ENCODE data around the gene SAMD9.
"Not testable (repeated sequence)": the region's sequence is repeated elsewhere in the genome, so short reads cannot be mapped to it uniquely, and the experiment has no call there.

The SAMD9 gene

DNA sequence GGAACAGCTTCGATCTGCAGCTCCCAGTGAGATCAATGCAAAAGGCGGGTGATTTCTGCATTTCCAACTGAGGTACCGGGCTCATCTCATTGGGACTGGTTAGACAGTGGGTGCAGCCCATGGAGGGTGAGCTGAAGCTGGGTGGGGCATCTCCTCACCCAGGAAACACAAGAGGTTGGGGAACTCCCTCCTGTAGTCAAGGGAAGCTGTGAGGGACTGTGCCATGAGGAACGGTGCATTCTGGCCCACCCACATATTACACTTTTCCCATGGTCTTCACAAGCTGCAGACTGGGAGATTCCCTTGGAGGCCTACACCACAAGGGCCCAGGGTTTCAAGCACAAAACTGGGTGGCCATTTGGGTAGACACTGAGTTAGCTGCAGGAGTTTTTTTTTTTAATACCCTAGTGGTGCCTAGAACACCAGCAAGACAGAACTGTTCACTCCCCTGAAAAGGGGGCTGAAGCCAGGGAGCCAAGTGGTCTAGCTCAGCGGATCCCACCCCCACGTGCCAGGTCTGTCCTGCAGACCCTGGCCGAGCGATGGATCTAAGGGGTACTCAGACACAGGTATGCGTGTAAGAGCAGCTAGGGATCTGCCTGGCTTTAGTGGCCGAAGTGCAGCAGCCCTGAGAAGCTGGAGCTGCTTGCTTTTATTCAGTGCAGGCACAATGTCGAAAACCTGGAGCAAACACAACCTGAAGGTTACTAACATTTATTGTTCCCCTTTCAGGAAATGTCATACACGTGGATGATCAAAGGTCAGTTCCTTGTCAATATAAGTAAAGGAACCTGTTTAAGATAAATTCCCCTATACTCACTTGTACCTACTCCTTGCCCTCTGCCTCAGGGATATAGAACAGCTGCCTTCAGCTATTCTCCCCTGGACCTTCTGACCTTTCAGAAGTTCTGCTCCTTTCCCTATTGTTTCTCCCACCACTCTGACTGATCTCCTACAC lies 3.1 kb upstream of the SAMD9 start:
- no peak for DNase-seq (ENCODE audit: low read depth in 2 of 2)

- DNase-seq (ENCODE audit: low read depth in 2 of 2): no peak
Observed at GRCh38 chr7:93119191-93119905, 1.6 kb upstream of the SAMD9 start.

DNA sequence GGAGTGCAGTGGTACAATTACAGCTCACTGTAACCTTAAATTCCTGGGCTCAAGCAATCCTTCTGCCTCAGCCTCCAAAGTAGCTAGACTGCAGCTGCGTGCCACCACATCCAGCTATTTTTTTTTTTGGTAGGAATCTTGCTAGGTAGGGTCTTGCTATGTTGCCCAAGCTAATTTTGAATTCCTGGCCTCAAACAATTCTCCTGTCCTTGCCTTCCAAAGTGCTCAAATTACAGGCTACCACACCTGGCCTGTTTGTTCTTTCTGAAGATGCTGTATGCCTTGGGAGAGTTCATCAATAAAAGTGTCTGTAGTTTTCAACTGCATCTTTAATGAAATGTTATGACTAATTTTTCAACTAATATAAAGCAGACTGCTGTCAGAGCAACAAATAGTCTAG lies 452 bp downstream of the SAMD9 start:
- no peak for DNase-seq (ENCODE audit: low read depth in 2 of 2)

DNA sequence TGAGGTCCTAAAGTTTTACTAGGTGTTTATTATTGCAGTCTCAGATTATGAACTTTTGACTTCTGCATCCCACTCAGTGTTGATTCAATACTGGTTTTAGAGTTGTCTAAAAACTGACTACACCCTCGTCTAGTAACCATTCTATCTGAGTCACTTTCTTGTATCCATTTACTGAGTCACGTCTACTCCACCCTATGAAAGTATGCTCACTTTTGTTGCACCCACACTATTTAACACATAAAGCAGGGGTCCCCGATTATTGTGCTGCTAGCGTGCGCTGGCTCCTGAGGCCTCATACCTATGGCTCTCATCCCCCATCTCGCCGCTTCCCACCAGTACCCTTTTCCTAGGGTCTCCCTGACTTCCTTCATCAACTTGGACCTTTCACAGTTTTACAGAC lies 2.0 kb downstream of the SAMD9 start:
- no peak for DNase-seq (ENCODE audit: low read depth in 2 of 2)

DNA sequence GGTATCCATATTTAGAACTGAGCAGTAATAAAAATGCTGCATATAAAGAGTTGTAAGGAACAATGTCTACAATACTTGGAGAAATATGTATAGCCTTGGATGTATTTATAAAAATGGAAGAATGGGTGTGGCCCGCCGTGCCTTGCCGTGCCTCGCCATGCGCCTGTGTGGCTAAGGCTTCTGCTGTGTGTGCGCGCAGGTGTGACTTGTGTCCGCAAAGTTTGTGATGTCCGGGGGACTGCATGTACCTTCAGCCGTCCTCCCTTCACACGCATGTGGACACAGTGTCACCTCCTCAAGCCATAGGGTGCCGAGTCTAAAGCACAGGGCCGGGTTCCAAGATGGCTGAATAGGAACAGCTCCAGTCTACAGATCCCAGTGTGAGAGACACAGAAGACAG lies 9.8 kb downstream of the SAMD9 start:
- no peak for DNase-seq (ENCODE audit: low read depth in 2 of 2)

DNA sequence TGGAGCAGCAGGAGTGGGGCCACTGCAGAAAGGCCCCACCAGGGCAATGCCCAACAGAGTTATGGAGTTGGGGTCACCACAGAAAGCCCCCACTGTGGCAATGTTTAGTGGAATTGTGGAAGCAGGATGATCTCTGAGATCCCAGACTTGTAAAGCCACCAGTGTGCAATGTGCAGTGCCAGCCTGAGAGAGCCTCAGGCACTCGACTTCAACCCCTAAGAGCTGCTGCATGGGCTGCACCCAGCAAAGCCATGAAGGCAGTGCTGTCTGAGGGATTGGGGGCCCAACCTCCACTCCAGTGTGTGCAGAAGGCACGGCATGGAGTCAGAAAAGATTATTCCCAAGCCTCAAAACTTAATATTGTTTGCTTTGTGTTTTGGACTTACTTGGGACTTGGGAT lies 20.4 kb downstream of the SAMD9 start:
- DNase-seq (ENCODE audit: low read depth in 2 of 2): no peak

DNA sequence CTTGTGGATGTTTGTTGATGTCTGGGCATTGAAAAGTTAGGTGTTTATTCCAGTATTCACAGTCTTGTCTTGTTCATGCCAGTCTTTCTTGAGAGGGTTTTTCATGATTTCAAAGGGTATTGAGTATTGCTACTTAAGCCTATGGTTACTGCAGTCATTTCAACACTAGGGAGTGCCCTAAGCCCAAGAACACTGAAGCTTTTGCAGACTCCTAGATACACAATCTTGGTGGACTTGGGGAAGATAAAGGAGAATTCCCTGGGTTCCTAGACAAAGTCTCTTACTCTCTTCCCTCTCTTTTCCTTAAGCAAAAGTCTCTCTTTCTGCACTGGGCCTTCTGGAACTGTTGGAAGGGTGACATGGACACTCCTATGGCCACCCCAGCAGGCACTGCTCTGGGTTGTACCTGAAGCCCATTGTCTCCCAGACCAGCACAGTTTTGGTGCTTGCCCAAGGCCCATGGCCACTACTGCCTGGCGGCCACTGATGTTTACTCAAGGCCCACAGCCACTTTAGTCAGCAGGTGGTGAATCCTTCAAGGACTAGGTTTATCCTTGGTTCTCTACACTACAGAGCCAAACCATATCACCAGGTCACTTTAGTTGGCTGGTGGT lies 24.9 kb downstream of the SAMD9 start:
- DNase-seq (ENCODE audit: low read depth in 2 of 2): no peak

DNA sequence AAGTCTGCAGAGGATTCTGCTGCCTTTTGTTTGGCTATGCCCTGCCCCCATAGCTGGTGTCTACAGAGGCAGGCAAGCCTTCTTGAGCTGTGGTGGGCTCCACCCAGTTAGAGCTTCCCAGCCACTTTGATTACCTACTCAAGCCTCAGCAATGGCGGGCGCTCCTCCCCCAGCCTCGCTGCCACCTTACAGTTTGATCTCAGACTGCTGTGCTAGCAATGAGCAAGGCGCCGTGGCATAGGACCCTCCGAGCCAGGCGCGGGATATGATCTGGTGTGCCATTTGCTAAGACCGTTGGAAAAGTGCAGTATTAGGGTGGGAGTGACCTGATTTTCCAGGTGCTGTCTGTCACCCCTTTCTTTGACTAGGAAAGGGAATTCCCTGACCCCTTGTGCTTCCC lies 44.4 kb downstream of the SAMD9 start:
- DNase-seq (ENCODE audit: low read depth in 2 of 2): not testable (repeated sequence)

DNA sequence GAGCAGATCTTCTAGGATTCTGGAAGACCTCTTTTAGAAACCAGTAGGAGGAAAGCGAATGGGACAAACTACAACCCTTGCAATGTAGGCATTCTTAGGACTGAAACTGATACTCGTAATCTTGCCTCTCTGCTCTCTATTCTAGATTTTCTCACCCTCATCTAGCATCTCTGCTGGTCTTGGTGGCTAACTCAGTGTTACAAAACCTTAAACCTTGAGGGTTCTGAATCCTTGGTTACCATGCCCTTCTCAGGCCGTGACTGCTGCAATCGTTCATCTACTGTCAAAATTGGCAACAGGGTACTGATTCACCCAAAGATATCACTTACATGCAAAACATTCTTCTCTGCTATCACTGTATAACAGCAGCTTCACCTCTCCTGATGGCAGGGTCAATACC lies 55.2 kb downstream of the SAMD9 start:
- DNase-seq (ENCODE audit: low read depth in 2 of 2): no peak

GRCh38 chr7:93060865-93061264 lies 56.9 kb downstream of the SAMD9 start:
- DNase-seq (ENCODE audit: low read depth in 2 of 2): no peak

DNA sequence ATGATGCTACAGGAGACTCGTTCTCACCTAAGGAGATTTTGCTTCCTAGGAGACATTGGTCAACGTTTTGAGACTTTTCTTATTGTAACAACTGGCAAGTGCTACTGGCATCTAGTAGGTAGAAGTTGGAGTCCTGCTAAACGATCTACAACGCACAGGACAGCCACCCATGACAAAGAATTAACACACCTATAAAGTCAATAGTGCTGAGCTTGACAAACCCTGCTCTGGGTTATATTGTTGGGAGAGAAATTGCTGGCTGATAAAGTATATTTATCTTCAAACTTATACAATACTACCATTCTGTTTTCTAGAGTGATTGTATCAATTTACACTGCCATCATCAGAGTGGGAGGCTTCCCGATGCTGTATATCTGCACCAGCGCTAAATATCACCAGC lies 57.8 kb downstream of the SAMD9 start:
- DNase-seq (ENCODE audit: low read depth in 2 of 2): no peak

- not testable (repeated sequence) for DNase-seq (ENCODE audit: low read depth in 2 of 2)
Observed at GRCh38 chr7:93056621-93057020, 61.2 kb downstream of the SAMD9 start.

DNA sequence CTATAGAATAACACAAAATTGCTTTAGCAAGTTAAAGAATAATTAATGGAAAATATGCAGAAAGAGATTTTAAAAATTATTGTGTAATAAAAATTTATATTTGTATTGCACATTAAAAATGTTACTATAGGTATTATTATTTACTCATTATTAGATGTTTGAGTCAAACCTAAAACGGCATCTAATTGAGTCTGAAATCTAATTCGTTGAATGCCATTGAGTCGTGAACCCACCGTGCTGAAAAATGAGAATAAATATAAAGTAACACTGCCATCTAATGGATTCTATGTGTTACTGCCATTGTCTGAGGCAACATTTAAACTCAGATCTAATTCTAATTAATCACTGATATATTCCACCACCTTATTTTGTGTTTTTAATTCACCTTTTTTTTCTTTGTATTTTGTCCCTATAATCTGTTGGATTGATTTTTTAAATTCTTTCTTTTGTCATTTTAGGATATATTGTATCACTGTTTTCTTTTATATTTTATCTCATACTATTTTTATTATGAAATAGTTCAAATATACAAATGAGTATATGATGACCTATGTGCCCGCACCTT lies 62.2 kb downstream of the SAMD9 start:
- no peak for DNase-seq (ENCODE audit: low read depth in 2 of 2)

- no peak for DNase-seq (ENCODE audit: low read depth in 2 of 2)
Observed at GRCh38 chr7:93054975-93055374, 62.8 kb downstream of the SAMD9 start.

DNA sequence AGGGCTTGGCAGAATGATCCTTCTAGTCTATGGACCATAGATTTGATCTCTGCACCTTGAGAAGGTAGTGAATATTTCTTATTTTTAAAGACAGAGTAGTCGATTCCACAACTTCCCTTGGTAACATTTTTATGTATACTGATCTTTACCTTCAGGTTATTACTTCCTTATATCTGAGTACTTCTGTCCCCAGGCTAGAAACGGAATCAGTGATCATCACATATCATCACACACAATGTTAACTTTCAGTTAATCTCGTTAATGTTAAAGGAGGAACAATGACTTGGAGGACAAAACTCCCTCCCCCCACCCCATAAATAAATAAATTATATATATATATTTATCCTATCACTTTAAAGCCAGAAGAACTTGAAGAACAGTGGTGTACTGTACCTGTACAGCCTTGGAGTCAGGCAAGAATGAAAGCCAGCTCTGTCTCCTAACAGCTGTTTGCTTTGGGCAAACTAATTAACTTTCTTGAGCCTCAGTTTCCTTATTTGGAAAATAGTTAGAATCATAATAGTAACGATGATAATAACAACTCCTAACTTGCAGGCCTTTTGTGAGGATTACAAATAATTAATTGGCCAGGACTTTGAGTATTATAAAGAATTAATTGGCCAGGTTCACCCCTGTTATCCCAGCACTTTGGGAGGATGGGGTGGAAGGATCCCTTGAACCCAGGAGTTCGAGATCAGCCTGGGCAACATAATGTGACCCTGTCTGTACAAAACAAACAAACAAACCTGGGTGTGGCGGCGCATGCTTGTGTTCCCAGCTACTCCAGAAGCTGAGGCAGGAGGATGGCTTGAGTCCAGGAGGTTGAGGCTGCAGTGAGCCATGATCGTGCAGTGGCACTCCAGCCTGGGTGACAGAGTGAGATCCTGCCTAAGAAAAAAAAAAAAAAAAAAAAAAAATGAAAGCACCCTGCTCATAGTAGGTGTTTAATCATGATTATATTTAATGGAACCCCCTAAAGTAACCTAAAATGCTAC lies 63.5 kb downstream of the SAMD9 start:
- no peak for DNase-seq (ENCODE audit: low read depth in 2 of 2)

- DNase-seq (ENCODE audit: low read depth in 2 of 2): no peak
Observed at GRCh38 chr7:93053209-93053948, 64.4 kb downstream of the SAMD9 start.

- DNase-seq (ENCODE audit: low read depth in 2 of 2): no peak
Observed at GRCh38 chr7:93051660-93052059, 66.1 kb downstream of the SAMD9 start.
